Stimulated activated CD8-positive, alpha-beta memory T cell treated with anti-CD3 and anti-CD28 coated beads, Interleukin-12 subunit alpha, Interleukin-12 subunit beta, amount 100 ng/mL, for 24 hours (primary cell): ENCODE results near the gene MYO5B.

Experiments used
- DNase-seq: peaks from one replicate; pipeline ENCODE4 v3.0.0-alpha.2; 2020; ENCODE audit errors: extremely low read depth

MYO5B gene

DNA sequence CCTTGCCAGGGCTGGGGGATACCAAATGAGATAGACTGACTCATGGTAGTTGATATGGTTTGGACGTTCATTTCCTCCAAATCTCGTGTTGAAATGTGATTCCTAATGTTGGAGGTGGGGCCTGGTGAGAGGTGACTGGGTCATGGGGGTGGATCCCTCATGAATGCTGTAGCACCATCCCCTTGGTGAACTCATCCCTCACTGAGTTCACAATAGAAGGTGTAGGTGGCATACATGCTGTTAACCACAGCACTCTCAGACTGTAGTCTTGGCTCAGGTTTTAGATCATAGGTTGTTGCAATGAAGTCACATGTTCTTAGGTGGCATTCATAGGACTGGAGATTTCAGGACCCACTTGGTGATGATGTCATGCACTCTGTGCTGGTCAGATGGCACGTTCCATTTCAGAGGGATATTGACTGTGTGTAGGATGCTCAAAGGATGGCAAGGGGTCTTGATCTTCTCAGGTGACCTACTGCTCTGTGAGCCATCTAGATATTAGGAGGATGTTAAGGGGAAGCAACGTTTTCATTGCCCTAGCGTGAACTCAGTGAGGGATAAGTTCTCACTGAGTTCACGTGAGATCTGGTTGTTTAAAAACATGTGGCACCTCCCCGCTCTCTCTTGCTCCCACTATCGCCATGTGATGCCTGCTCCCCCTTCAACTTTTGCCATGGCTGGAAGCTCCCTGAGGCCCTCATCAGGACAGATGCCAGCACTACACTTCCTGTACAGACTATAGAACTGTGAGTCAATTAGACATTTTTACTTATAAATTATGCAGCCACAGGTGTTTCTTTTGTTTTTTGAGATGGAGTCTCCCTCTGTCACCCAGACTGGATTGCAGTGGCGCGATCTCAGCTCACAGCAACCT, 307.8 kb downstream of the MYO5B start:
- no peak for DNase-seq

DNA sequence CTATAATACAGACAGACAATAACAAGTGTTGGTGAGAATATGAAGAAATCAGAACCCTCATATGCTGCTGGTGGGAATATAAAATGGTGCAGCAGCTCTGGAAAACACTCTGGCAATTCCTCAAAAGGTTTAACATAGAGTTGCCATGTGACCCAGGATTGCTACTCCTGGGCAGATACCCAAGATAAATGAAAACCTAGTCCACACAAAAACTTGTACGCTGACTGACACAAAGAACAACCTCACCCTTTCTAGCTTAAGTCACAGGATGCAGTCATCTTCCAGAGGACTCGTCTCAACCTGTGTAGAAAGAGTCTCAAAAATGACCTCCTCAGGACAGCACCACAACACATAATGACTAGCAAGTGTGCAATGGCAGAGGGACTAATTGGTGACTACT, 310.0 kb downstream of the MYO5B start:
- DNase-seq, result no peak

DNA sequence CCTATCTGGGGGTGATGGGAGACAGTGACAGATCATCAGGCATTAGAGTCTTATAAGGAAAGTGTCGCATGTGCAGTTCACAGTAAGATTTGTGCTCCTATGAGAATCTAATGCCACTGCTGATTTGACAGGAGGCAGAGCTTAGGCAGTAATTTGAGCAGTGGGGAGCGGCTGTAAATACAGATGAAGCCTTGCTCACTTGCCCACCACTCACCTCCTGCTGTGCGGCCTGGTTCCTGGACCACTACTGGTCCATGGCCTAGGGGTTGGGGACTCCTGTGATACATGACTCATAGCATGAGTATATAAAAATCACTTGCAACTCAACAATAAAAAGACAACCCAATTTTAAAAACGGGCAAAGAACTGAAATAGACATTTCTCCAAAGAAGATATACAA, 310.5 kb downstream of the MYO5B start:
- DNase-seq, result no peak

DNA sequence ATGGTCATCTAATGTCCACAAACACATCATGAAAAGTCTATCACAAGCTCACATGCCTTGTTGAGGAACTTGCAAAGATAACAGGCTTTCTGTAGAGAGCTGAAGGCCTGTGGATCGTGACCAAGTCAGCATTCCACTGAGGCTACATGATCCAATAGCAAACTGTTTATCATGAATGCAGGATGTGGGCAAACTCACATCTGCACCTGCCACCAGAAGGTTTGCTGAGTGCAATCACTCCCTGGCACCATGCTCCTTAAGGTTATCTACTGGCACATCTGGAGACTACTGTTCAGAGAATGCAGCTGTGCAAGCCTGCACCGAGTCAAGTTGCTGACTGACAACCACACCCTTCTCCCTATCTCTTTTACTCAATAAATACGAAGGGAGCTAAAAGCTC, 314.3 kb downstream of the MYO5B start:
- no peak for DNase-seq

DNA sequence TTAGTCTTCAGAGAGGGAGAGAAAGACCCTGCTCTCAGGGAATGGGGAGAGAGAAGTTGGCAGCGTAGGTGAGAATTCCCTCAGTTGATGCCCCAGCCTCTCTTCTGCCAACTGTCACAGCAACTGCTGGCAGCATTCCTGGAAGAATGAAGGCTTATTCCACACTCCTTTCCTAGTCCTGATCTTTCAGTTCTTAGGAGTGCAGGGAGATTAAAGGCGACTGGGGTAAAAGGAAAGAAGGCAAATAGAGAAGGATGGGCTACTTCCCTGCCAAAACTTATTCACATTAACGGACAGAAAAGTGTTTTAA, 315.7 kb downstream of the MYO5B start:
- no peak for DNase-seq

DNA sequence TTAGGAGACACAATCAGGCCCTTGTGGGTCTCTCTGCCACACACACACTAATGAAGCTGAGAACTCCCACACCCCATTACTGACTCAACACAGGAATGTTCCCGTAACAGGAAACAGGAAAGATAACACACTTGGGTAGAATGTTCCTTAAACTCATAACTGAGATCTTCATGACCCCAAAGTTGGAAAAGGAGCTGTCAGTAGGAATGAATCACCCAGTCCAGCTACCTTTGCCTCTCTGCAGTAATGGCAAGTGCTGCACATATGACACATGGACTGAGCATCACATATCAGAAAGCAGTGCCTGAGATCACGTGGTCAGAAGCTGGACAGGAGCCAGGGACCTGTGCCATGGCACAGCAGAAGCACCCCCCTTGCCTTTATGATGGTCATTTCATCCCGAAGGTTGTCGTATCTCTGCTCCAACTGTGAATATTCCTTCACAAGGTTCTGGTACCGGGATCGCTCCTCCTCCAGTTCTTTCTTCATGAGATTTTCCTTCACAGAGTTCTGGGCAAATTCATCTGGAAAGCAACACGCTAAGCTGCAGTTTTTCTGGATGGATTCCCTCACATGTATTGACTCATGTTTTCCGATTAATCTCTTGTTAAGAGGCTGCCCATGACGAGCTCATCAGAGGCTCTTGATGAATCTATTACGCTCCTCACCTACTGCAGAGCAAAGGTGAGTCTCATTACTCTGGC, 316.2 kb downstream of the MYO5B start:
- DNase-seq, result no peak

DNA sequence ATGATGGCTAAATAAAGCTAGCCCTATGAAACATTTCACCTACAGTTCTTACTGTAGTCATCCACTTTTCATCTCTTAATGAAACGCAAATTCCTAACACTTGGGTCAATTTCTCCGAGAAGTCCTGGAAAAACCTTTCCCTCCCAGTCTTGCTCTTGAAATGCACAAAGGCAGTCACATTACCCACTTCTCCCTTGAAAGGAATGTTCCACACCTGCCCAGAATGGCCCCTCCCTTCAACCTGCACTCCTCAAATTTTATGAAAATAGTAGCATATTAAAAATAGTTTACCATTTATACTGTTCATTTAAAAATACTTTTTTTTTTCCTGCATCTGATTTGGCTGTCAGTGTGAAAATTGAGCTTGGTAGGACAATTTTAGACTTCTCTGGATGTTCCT, 316.9 kb downstream of the MYO5B start:
- no peak for DNase-seq

DNA sequence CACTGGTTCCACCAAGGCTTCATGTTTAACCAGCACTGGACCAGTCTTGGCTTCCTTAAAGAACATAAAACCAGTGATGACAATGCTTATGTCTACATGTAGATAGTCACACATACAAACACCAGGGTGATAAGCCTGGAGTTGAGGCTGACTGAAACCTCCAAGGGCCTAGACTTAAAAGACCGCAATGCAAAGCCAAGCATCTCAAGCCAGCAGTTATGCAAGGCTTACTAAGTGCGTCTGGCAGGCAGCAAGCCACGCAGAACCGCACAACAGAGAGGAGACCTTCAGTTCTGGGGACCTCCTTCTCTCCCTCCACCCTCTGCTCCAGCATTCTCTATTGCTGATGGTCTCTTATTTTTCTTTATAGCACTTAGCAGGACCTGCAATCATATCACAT, 318.4 kb downstream of the MYO5B start:
- no peak for DNase-seq

DNA sequence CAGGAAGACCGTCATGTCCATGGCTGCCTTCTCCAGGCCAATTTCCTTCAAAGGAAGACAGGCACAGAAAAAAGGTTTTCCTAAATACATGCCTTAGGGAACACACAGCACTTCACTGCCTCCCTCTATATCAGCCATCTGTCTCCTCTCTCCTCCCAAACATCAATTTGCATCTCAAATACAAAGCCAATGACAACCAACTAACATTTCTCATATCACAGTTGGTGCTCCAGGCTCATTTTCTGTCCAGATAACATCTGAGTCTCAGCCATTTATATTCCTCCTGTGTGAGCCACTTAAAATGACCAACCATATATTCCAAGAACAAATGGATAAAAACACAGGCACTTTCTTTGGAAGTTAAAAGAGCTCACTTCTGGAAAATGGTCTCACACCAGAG, 319.2 kb downstream of the MYO5B start:
- DNase-seq, result no peak

DNA sequence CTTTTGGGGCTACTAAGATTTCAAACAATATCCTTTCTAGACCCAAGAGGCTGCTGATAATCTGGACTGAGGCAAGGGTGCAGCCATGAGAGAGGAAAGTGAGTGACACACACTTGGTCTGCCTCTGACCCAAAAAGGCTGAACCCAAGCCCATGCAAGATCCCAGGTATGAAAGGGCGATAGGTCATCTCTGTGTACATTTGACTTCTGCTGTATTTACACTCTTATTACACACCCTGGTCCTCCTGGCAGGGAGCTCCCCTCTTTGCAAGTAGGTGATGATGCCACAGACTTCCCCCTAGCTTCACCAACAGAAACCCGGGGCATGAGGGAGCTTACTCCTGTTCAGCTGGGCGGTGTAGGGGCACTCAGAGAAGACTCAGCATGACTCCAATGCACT, 319.8 kb downstream of the MYO5B start:
- DNase-seq, result no peak

DNA sequence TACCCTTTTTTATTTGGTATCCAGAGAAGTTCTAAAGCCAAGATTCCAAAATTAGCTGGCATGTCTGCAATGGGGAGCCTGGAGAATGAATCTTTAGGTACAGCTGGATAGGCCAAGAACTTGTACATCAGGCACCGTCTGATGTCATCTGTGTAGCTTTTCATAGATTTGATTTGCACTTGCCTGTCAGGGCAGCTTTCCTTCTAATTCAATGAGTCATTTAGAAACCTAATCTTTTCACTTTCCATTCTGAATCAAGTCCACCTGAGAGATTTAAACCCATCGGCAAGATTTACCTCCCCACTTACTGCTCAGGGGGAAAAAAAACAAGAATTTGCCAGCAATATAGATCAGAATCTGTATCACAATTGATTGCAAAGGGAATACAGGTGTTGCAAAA, 320.7 kb downstream of the MYO5B start:
- DNase-seq, result no peak

DNA sequence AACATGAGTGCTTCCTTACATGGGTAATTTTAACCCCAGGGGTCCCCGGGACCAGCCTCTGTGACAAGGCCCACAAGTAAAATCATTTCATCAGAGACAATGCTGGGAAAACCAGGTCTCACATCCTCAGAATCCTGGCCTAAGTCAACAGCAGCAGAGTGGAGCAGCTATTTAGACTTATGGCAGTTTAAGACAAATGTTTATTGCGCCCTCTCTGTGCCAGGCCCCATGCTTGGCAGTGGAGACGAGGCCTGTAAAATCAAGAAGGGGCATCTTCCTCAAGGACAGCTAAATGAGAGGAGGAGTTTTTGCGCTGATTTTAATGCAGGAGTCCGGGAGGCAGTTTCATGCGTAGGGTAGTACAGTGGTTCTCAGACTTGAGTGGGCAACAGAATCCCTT, 325.6 kb downstream of the MYO5B start:
- no peak for DNase-seq

DNA sequence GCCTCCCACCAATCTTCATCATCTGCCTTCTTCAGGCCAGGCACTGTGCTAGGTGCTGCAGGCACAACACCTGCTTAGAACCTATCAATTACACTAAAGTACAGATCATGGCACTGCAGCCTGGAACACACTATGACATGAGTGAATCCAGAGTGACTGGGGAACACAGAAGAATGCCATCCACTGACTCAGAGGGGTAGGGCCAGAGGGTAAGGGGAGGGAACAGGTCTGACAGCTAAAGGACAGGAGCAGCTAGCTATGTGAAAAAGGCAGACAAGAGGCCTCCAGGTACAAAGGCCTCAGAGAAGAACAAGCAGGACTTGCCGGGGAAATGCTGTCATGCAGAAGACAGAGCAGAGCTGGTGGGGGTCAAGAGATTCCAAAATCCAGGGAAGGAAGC, 328.3 kb downstream of the MYO5B start:
- DNase-seq, result no peak

DNA sequence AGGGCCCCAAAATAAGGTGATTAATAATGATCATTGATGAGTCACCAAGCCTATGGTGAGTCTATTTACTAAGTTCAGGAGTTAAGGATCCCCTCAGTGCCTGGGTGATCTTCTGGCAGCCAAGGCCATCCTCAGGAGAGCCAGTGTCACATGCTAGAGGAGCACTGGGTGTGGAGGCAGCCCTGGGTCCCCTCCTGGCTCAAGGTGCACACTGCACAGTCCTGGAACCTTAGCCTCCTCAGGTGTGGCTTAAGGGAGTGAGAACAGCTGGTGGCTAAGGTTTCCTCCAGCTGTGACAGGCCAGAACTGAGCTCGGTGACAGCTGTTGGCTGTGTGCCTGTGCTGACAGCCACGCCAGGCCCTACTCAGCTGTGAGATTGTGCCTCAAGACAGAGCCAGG, 329.5 kb downstream of the MYO5B start:
- DNase-seq, result no peak

DNA sequence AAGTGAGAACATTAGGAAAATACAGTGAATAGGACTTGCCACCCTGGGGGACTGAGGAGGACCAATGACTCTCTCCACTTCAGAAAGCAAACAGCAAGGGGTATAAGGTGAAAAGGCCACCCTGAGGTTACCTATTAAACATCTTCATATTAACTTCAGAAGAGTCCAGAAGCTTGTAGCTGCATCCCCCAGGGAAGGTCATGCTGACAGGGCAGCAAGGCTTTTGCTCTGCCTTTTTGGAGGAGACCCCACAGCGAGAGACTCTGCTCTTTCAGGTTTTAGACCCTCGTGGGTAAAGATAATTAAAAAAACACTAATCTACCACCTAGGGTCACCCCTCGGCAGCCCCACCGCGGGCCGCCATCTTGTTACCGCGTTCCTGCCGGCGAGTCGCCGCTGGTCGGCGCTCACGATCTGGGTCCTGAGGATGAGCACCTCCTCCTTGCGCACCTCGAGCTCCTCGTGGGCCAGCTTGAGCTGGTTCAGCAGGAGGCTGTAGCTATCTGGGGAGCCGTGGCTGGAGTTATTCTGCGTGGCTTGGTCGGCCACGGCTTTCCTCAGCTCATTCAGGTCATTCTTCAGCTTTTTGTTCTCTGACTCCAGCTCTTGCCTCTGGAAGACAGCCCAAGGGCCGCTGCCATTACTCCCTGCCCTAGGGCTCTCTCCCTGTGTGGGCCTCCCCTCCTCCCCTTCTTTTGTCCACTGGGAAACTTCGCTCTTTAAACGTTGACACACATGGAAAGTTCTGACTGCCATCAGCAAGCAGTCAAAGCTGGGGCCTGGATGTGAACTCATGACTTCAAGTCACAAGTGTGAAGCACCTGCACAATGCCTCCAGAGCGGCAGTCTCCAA, 331.0 kb downstream of the MYO5B start:
- no peak for DNase-seq

DNA sequence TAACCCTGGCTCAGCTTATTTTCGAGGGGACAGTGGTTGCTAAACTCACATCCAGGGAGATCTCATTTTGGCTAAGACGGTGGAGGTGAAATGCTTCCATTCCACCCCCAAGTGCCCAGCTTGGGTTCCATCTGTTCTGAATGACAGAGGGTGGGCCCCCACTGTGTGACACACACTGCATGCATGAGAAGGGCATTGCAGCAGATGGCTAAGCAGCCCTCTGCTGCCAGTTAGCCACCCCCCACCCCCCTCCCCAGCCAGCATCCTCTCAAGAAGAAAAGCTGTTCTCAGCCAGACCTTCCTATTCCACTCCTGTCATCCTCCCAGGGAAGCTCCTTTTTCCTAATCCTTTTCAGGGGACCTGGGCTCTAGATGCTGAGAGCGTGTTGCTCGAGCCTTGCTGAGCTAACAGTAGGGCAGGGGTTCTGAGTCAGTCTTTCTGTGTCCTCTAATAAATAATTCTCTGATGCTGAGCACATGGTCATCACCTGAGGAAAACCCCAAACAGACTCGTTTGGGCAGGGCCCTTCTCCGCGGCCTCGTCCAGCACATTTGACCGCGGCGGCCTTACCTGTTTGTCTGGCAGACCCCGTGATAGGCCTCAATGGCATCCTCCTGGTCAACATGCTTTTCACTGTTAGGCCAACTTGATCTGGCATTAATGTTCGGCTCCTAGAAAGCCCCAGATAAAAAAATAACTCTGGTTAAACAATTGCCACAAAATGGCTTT, 332.1 kb downstream of the MYO5B start:
- no peak for DNase-seq

DNA sequence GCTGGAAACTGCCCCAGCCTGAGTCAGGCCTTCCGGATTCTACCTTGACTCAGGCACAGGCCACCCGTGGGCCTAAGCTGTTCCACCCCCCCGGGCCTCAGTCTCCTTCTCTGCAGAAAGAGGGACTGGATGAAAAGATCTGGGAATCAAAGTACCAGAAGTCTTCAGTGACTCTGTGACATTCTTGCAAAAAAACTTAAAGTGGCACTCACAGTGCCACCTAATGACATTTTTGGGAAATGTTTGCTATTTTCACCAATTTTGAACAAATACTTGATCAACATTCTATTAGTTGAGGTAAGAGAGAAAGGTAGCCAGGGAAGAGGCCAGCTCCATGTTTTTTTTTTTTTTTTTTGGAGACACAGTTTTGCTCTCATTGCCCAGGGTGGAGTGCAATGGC, 333.3 kb downstream of the MYO5B start:
- no peak for DNase-seq

DNA sequence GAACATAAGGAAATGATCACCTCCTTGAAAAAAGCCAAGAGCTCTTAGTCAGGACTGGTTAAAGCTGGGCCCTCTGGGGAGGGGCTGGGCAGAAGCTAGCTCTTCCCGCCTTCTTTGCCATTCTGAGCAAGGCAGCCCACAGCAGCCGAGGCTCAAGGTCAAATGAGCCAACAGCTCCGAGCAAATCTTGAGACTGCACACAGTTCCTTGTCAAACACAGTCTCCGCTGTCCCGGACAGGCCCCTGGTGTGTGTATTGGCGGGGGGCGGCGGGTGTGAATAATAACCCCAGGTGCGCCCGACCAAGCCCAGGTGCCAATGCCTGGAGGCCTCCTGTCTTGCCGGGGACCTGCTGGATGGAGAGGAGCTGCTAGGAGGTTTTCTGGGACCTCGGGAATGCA, 335.2 kb downstream of the MYO5B start:
- no peak for DNase-seq

DNA sequence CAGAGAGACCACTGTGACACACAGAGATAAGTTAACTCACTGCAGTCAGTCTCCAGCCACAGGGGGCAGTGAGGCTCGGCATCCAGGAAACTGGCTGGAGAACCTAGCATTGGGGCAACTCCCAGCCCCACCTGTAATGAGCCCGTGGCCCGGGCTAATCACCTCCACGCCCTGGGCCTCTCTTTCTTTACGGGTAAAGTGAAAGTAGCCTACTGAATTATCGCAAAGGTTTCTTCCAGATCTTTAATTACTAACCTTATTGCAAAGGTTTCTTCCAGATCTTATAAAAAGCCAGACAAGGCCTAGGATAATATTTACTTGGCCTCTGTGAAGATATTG, 336.0 kb downstream of the MYO5B start:
- no peak for DNase-seq

DNA sequence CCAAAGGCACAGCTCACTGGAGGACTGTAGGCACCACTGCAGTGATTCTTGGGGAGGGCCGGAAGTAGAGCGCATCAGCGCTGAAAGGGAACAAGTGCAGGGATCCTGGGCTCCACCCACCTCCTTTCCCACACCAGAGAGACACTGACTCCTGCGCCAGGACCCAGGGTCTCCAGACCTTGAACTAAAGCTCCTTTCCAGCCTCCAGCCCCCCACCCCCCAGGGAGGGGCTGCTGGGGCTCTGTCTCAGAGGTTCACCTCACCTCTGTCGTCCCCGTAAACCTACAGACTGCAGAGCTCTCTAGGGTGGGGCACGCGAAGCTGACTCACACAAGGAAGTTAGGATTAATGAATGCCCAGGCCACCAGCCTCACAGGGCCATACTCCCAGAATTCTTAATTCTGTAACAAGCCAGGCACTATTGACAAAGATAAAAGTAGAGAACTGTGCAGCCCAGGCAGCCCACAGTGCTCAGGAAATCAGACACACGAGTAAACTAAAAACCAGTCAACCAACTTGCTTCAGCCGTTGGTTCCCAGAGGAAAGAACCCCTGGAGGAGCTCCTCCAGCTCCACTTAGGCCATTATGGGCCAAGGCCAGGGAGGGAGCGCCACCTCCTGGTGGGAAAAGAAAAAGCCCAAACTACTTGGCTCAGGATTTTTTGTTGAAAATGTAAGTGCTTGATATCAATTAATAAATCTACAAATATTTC, 336.5 kb downstream of the MYO5B start:
- no peak for DNase-seq

DNA sequence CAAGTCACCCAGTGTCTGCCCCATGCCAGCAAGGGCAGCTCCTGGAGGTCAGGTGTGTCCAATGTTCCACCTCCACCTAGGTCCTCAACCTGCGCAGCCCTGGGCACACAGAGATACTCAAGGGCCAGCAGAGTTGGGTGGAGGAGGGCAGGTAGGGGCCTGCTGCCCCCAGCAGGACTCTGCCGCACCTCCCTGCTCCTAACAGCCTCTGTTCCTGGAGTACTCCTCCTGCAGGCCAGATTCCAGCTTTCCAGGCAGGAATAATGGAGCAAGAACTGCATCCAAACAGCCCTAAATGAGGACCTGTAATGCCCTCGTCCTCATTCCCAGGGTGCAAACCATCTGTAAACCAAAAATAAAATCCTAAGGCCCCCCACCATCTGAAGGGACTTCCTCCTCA, 337.2 kb downstream of the MYO5B start:
- no peak for DNase-seq

DNA sequence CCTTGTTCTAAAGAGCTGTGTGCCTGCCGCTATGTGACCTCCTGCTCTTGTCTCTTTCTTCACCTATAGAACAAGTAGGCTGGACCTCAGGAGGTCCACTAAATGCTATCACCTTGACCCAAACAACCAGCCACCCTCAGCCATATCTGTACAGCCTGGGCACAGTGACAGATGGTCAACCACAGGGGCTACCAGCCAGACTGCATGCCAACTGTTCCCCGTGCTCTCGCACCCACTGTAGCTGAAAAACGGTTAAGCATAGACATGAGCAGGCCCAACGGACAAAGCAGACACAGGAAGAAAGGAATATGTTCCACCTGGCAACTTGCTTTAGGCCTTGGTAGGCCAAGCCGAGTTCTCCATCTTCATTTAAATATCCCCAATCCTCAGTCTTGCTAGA, 338.5 kb downstream of the MYO5B start:
- no peak for DNase-seq
